ENCODE measurements around the gene TIGD4. TPM values are rescaled to one million over a fixed set of nuclear protein-coding genes. Genes with fewer than 3 reads are reported as not detected.

The TIGD4 gene
- total and polyA plus RNA-seq, 2 of the 13 experiments (the other 11 are each of a cell fraction or from before 2014, with no cell fraction given) = 0.15 to 0.62 TPM

DNA sequence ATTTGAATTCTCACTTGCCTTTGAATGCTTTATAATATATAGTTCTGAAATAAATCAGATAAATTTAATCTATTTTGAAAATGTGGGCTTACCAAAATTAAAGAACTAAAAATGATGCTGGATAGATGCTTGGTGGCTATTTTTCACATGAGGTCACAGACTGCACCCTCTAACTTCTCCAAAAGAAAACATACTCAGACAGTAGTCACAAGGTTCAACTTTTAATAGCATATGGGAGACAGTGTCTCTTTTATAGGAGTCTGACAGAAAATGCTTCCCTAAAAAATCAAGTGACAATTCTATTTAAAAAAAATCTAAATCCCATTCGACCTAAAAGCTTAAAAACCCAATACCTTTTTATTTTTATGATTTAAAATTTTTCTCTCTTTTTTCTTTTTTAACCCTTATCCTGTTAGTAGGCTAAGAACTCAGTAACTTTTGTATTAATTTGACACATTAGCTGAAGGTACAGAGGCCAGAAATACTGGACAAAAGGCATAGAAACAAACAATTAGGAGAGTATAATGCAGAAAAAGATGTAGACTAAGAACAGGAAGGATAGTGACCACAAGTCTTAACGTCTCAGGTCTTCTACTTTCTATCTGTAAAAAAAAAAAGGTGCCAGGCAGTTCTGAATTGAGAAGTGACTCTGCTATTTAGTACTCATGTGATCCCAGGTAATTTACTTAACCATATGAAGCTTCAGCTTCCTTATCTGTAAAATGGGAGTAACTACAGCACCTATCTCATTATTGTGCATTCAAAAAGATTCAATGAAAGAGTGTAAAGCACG, 7.6 kb downstream of the TIGD4 start:
- H3K4me1 ChIP-seq (ENCODE audit: insufficient read depth, low read length) = no peaks in the 10 kb centered on the region
- 52% methylated on average over 3 of the region's 3 CpGs for WGBS (ENCODE audit: low lambda C conversion rate)
- BruUV-seq (replicated peaks) = no TSS peak
- ChIA-PET POLR2A (no interaction called here), CTCF (ENCODE audit: low intra/inter-chr PET ratio, low total read pairs) (no interaction called here)
- H3K9me3 ChIP-seq (ENCODE audit: low read length) = no peaks in the 10 kb centered on the region
- H3K9ac ChIP-seq (ENCODE audit: insufficient read depth, low read depth, low read length) = no peak overlapping the region
- in situ Hi-C loops (cut with HindIII; ENCODE audit: extremely low pct_ligation_motif_present, low pct_unique_long_range_greater_than_20kb) (no loop called here), intact Hi-C loops (cut with micrococcal nuclease; ENCODE audit: unreplicated experiment) (loop anchor here (10.0 kb wide), 1 partner anchor 183 kb away; no protein-coding TSS in a partner anchor)
- H3K36me3 ChIP-seq (replicated peaks in 1 of 2; ENCODE audit: control insufficient read depth in 1 of 2, insufficient read depth in 2 of 2, low read length in 2 of 2) = no peaks in the 10 kb centered on the region
- H2AFZ ChIP-seq (ENCODE audit: low read length) = no peak overlapping the region
- no peaks in the 10 kb centered on the region for H3K79me2 ChIP-seq (ENCODE audit: insufficient read depth, low read length)
- DNase-seq (ENCODE audit: low spot score) = no peak
- H3K4me3 ChIP-seq (replicated peaks in 1 of 3; ENCODE audit: insufficient read depth in 1 of 3, low read depth in 2 of 3, low read length in 3 of 3) = no peak overlapping the region
- H3K27ac ChIP-seq (ENCODE audit: extremely low read length, insufficient read depth, low read length) = no peak overlapping the region
- no peak for ATAC-seq
- H3K27me3 ChIP-seq (ENCODE audit: control insufficient read depth in 1 of 2, insufficient read depth in 2 of 2, low read length in 2 of 2) = no peaks in the 10 kb centered on the region
- H3K4me2 ChIP-seq (ENCODE audit: low read depth, low read length) = no peak overlapping the region
- no peak for FAIRE-seq
- TF ChIP-seq, protein P1, sequence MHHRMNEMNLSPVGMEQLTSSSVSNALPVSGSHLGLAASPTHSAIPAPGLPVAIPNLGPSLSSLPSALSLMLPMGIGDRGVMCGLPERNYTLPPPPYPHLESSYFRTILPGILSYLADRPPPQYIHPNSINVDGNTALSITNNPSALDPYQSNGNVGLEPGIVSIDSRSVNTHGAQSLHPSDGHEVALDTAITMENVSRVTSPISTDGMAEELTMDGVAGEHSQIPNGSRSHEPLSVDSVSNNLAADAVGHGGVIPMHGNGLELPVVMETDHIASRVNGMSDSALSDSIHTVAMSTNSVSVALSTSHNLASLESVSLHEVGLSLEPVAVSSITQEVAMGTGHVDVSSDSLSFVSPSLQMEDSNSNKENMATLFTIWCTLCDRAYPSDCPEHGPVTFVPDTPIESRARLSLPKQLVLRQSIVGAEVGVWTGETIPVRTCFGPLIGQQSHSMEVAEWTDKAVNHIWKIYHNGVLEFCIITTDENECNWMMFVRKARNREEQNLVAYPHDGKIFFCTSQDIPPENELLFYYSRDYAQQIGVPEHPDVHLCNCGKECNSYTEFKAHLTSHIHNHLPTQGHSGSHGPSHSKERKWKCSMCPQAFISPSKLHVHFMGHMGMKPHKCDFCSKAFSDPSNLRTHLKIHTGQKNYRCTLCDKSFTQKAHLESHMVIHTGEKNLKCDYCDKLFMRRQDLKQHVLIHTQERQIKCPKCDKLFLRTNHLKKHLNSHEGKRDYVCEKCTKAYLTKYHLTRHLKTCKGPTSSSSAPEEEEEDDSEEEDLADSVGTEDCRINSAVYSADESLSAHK (CRISPR knock-in tag; IDR thresholded peaks at IDR 0.05; ENCODE audit: borderline replicate concordance) = no peak
- TF ChIP-seq HDAC6 (IDR thresholded peaks at IDR 0.05; ENCODE audit: low read depth, low read length) (no peak), MATR3 (CRISPR knock-in tag; IDR thresholded peaks at IDR 0.05) (no peak), TRIM24 (CRISPR knock-in tag; IDR thresholded peaks at IDR 0.05) (no peak), ZKSCAN5 (CRISPR knock-in tag; IDR thresholded peaks at IDR 0.05) (no peak), FOXO1 (CRISPR knock-in tag; IDR thresholded peaks at IDR 0.05) (no peak), ZNF549 (CRISPR knock-in tag; IDR thresholded peaks at IDR 0.05) (no peak), NFKB2 (CRISPR knock-in tag; IDR thresholded peaks at IDR 0.05; ENCODE audit: borderline replicate concordance) (no peak), RFX5 (IDR thresholded peaks at IDR 0.05; ENCODE audit: low read depth, low read length) (no peak), REPIN1 (CRISPR knock-in tag; IDR thresholded peaks at IDR 0.05; ENCODE audit: borderline replicate concordance, low read depth) (no peak), GATAD1 (CRISPR knock-in tag; IDR thresholded peaks at IDR 0.05) (no peak), MAZ (IDR thresholded peaks at IDR 0.05; ENCODE audit: borderline replicate concordance, low read depth, low read length) (no peak), MAZ (CRISPR knock-in tag; IDR thresholded peaks at IDR 0.05; ENCODE audit: low read depth) (no peak), ZSCAN25 (CRISPR knock-in tag; IDR thresholded peaks at IDR 0.05) (no peak), ZBTB14 (CRISPR knock-in tag; IDR thresholded peaks at IDR 0.05) (no peak), ZNF577 (CRISPR knock-in tag; IDR thresholded peaks at IDR 0.05; ENCODE audit: borderline replicate concordance, low read depth) (no peak)
- TF ChIP-seq, protein P2, sequence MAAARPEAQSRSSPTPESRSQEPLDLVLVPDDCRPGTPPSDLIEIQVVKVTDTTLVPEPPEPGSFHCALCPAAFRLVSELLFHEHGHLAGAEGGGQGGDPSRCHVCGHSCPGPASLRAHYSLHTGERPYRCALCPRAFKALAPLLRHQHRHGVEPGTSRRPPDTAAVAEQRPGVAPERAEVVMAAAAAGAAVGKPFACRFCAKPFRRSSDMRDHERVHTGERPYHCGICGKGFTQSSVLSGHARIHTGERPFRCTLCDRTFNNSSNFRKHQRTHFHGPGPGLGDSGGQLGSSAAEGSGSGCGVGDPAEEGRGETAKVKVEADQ (CRISPR knock-in tag; IDR thresholded peaks at IDR 0.05; ENCODE audit: borderline replicate concordance) = no peak
- TF ChIP-seq, protein P3, sequence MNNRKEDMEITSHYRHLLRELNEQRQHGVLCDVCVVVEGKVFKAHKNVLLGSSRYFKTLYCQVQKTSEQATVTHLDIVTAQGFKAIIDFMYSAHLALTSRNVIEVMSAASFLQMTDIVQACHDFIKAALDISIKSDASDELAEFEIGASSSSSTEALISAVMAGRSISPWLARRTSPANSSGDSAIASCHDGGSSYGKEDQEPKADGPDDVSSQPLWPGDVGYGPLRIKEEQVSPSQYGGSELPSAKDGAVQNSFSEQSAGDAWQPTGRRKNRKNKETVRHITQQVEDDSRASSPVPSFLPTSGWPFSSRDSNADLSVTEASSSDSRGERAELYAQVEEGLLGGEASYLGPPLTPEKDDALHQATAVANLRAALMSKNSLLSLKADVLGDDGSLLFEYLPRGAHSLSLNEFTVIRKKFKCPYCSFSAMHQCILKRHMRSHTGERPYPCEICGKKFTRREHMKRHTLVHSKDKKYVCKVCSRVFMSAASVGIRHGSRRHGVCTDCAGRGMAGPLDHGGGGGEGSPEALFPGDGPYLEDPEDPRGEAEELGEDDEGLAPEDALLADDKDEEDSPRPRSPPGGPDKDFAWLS (CRISPR knock-in tag; IDR thresholded peaks at IDR 0.05; ENCODE audit: borderline replicate concordance) = no peak
- H4K20me1 ChIP-seq (ENCODE audit: insufficient read depth, low read length) = no peaks in the 10 kb centered on the region
